ENCODE data around the gene DSC3.

The DSC3 gene

GRCh38 chr18:31042406-31043181, at the start of gene DSC3:
DSC3 (minus strand) TSS chr18:31042742; CDS start chr18:31042660, 82 bp downstream.
- DNase-seq = peak in 1 of 3 donors; percentile 18

GRCh38 chr18:31091350-31091749, 48.8 kb upstream of the DSC3 start:
- no peak for DNase-seq

- no peak for DNase-seq
These were observed 46.0 kb upstream of the DSC3 start for GRCh38 chr18:31088532-31088931.

- DNase-seq = peak; percentile 31 to 51 (median 36)
These were observed 37.4 kb upstream of the DSC3 start for GRCh38 chr18:31079973-31080372.

- peak; percentile 35 to 45 (median 45) for DNase-seq
These were observed 35.3 kb upstream of the DSC3 start for GRCh38 chr18:31077878-31078277.

GRCh38 chr18:31072175-31072574, 29.6 kb upstream of the DSC3 start:
- DNase-seq = no peak

GRCh38 chr18:31070206-31070605, 27.7 kb upstream of the DSC3 start:
- DNase-seq = no peak

GRCh38 chr18:31066266-31066665, 23.7 kb upstream of the DSC3 start:
- no peak for DNase-seq

GRCh38 chr18:31065036-31065773, 22.7 kb upstream of the DSC3 start:
- DNase-seq = no peak

- no peak for DNase-seq
These were observed 21.6 kb upstream of the DSC3 start for GRCh38 chr18:31064130-31064529.

- DNase-seq = no peak
These were observed 19.4 kb upstream of the DSC3 start for GRCh38 chr18:31061945-31062344.

GRCh38 chr18:31058897-31059296, 16.4 kb upstream of the DSC3 start:
- no peak for DNase-seq

- DNase-seq = no peak
These were observed 15.4 kb upstream of the DSC3 start for GRCh38 chr18:31057917-31058316.

- DNase-seq = no peak
These were observed 14.5 kb upstream of the DSC3 start for GRCh38 chr18:31057051-31057450.

- DNase-seq = no peak
These were observed 13.8 kb upstream of the DSC3 start for GRCh38 chr18:31056296-31056695.

- DNase-seq = no peak
These were observed 8.1 kb upstream of the DSC3 start for GRCh38 chr18:31050635-31051034.

GRCh38 chr18:31049189-31049588, 6.6 kb upstream of the DSC3 start:
- DNase-seq = no peak

- DNase-seq = no peak
These were observed 5.7 kb upstream of the DSC3 start for GRCh38 chr18:31048216-31048615.

- DNase-seq = no peak
These were observed 4.4 kb upstream of the DSC3 start for GRCh38 chr18:31046916-31047315.

GRCh38 chr18:31045599-31045998, 3.1 kb upstream of the DSC3 start:
- DNase-seq = no peak

- DNase-seq = no peak
These were observed 2.4 kb upstream of the DSC3 start for GRCh38 chr18:31044926-31045325.

GRCh38 chr18:31043709-31044108, 1.2 kb upstream of the DSC3 start:
- DNase-seq = no peak

GRCh38 chr18:31042084-31042405, 497 bp downstream of the DSC3 start:
- no peak for DNase-seq

- peak in 1 of 3 donors; percentile 10 for DNase-seq
These were observed 1.1 kb downstream of the DSC3 start for GRCh38 chr18:31041271-31042083.
